Upper lobe of right lung (tissue), 1 donor: ENCODE data around the gene HSH2D. TPM values are rescaled to one million over a fixed set of nuclear protein-coding genes. Genes with fewer than 3 reads are reported as not detected.
A peak's percentile ranks its signal among the peaks of the same experiment; 100 is the strongest.
"Not testable (repeated sequence)": the region's sequence is repeated elsewhere in the genome, so short reads cannot be mapped to it uniquely, and the experiment has no call there.

ENCODE experiments used
- ATAC-seq: fragments of 200-7000 bp; cut with Tn5 transposase; one replicate; pipeline ENCODE4 v1.9.1; 2020; ENCODE audit warnings: mild to moderate bottlenecking, moderate library complexity
- DNase-seq: peaks from one replicate; pipeline ENCODE4 v3.0.0-alpha.2; 2020
- H3K27ac ChIP-seq: fragments of 200-600 bp; one replicate; pipeline ENCODE4 v1.8.0; 2022
- H3K27me3 ChIP-seq: fragments of 200-600 bp; one replicate; pipeline ENCODE4 v1.8.0; 2022; ENCODE audit warnings: mild to moderate bottlenecking
- H3K36me3 ChIP-seq: fragments of 200-600 bp; one replicate; pipeline ENCODE4 v1.8.0; 2022
- H3K4me1 ChIP-seq: fragments of 200-600 bp; one replicate; pipeline ENCODE4 v1.8.0; 2022
- H3K4me3 ChIP-seq: fragments of 200-600 bp; one replicate; pipeline ENCODE4 v1.8.0; 2022; ENCODE audit warnings: mild to moderate bottlenecking
- H3K9me3 ChIP-seq: fragments of 200-600 bp; one replicate; pipeline ENCODE4 v1.8.0; 2022
- CTCF ChIP-seq: fragments of 200-600 bp; IDR thresholded peaks from one replicate; pipeline ENCODE4 v1.8.0; 2022; ENCODE audit warnings: antibody characterized with exemption
- intact Hi-C: fragments of 100-400 bp; cut with DNase I; formaldehyde crosslinking; loops from one replicate; pipeline ENCODE4 v1.11.0; 2022
- total RNA-seq: library from RNA; stranded (reverse); fragmentation: NEBNext Ultra II Directional; extraction: Animal tissue kit (Norgen Biotek cat#: 25700); gene quantifications from one replicate; pipeline ENCODE4 v1.2.1, GENCODE V29; 2021
- donor health status: DM: no; HTN: yes; CAD: no; lungs with severe emphysema.

Gene HSH2D
- total RNA-seq, 1 donor from 2014 or later: 6.0 TPM

- Histone ChIP-seq H3K36me3 (peaks cover 60% of the 10 kb centered on the region), H3K9me3 (no peaks in the 10 kb centered on the region), H3K4me1 (peaks cover 32% of the 10 kb centered on the region), H3K27ac (no peak overlapping the region), H3K4me3 (no peak overlapping the region), H3K27me3 (no peaks in the 10 kb centered on the region)
- DNase-seq: no peak
- no peak for ATAC-seq
- no peak for TF ChIP-seq CTCF
- intact Hi-C loops: no loop called here
Observed at GRCh38 chr19:16117594-16118033, 25.9 kb upstream of the HSH2D start.

- intact Hi-C loops: no loop called here
- Histone ChIP-seq H3K4me3 (no peak overlapping the region), H3K27me3 (no peaks in the 10 kb centered on the region), H3K36me3 (peaks cover 69% of the 10 kb centered on the region), H3K9me3 (no peaks in the 10 kb centered on the region), H3K4me1 (peaks cover 23% of the 10 kb centered on the region), H3K27ac (peak overlapping the region; percentile 51)
- TF ChIP-seq CTCF: no peak
- DNase-seq (peak; percentile 72), ATAC-seq (peak; percentile 84)
Observed at GRCh38 chr19:16118489-16119033, 24.9 kb upstream of the HSH2D start.

GRCh38 chr19:16119075-16119857 is 24.2 kb upstream of the HSH2D start:
- H3K27me3 ChIP-seq, DNase-seq, H3K4me3 ChIP-seq, H3K9me3 ChIP-seq, intact Hi-C loops: not testable (repeated sequence)
- ATAC-seq: peak; percentile 54
- Histone ChIP-seq H3K4me1 (peaks cover 17% of the 10 kb centered on the region), H3K27ac (peak overlapping the region; percentile 51), H3K36me3 (peaks cover 76% of the 10 kb centered on the region)

- intact Hi-C loops: no loop called here
- H3K36me3 ChIP-seq: peaks cover 87% of the 10 kb centered on the region
- no peaks in the 10 kb centered on the region for H3K27me3 ChIP-seq
- H3K4me3 ChIP-seq: no peak overlapping the region
- H3K27ac ChIP-seq: no peak overlapping the region
- no peak for ATAC-seq
- no peak for TF ChIP-seq CTCF
- peaks cover 4% of the 10 kb centered on the region for H3K4me1 ChIP-seq
- H3K9me3 ChIP-seq: no peaks in the 10 kb centered on the region
- DNase-seq: no peak
Observed at GRCh38 chr19:16121141-16121540, 22.3 kb upstream of the HSH2D start.

- DNase-seq (no peak), ATAC-seq (no peak)
- no peak overlapping the region for H3K27ac ChIP-seq
- H3K4me3 ChIP-seq: no peak overlapping the region
- intact Hi-C loops: no loop called here
- TF ChIP-seq CTCF: no peak
- H3K9me3 ChIP-seq: no peaks in the 10 kb centered on the region
- H3K4me1 ChIP-seq: peaks cover 4% of the 10 kb centered on the region
- no peaks in the 10 kb centered on the region for H3K27me3 ChIP-seq
- H3K36me3 ChIP-seq: peaks cover 92% of the 10 kb centered on the region
Observed at GRCh38 chr19:16121967-16122366, 21.5 kb upstream of the HSH2D start.

- Histone ChIP-seq H3K4me3 (no peak overlapping the region), H3K4me1 (no peaks in the 10 kb centered on the region), H3K36me3 (peaks cover 98% of the 10 kb centered on the region), H3K27me3 (no peaks in the 10 kb centered on the region), H3K9me3 (no peaks in the 10 kb centered on the region), H3K27ac (no peak overlapping the region)
- ATAC-seq: no peak
- DNase-seq: no peak
- intact Hi-C loops: no loop called here
- no peak for TF ChIP-seq CTCF
Observed at GRCh38 chr19:16124953-16125352, 18.5 kb upstream of the HSH2D start.
